GM15510 (cell line): ENCODE data around the gene ZNF491.

Experiments
- POLR2A ChIP-seq: IDR thresholded peaks from 3 replicates; pipeline ENCODE4 v1.6.1; 2011; ENCODE audit warnings: borderline replicate concordance; ENCODE audit not compliant: insufficient read length; ENCODE audit errors: extremely low read depth

ZNF491 gene

DNA sequence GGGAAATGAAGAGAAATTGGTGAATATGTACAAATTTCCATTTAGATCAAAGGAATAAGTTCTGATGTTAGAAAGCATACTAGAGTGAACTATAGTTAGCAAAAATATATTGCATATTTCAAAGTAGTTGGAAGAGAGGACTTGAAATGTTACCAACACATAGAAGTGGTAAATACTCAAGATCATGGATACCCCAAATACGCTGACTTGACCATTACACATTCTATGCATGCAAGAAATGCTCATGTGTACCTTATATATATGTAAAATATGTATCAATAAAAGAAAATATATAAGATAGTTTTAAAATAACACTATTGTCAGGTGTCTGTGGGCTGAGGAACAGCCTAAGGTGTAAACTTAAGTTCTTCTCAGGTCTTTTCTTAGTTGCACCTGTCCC lies 14.6 kb upstream of the ZNF491 start:
- no peak for TF ChIP-seq POLR2A

DNA sequence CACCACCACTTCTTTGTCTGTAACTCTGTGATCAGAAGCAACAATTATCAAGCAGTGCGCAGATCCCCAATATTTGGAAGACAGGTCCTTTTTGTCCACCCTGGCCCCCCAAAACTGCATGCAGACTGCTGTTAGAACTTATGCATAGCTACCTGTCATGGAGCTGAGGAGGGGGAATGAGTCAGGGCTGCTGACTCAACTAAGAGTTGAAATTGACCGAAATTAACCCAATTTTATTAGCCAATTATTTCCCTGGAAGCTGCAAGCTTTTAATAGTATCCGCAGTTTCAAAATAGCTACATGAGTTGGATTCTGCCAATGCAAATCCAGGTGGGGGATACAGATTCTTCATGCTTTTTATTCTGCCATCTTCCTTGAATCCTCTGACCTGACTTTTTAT lies 14.0 kb upstream of the ZNF491 start:
- TF ChIP-seq POLR2A, result no peak

- TF ChIP-seq POLR2A, result no peak
Observed at GRCh38 chr19:11787536-11787935, 10.8 kb upstream of the ZNF491 start.

DNA sequence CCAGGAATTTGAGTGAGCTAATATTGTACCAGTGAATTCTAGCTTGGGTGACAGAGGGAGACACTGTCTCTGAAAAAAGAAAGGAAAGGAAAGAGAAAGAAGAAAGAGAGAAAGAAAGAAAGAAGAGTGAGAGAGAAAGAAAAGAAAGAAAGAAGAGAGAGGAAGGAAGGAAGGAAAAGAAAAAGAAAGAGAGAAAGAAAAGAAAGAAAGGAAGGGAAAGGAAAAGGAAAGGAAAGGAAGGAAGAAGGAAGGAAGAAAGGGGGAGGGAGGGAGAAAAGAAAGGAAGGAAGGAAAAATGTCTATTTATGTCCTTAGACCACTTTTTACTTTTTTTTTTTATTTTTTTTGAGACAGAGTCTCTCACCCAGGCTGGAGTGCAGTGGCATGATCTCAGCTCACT lies 5.4 kb upstream of the ZNF491 start:
- no peak for TF ChIP-seq POLR2A

- TF ChIP-seq POLR2A, result no peak
Observed at GRCh38 chr19:11797491-11797890, 832 bp upstream of the ZNF491 start.

DNA sequence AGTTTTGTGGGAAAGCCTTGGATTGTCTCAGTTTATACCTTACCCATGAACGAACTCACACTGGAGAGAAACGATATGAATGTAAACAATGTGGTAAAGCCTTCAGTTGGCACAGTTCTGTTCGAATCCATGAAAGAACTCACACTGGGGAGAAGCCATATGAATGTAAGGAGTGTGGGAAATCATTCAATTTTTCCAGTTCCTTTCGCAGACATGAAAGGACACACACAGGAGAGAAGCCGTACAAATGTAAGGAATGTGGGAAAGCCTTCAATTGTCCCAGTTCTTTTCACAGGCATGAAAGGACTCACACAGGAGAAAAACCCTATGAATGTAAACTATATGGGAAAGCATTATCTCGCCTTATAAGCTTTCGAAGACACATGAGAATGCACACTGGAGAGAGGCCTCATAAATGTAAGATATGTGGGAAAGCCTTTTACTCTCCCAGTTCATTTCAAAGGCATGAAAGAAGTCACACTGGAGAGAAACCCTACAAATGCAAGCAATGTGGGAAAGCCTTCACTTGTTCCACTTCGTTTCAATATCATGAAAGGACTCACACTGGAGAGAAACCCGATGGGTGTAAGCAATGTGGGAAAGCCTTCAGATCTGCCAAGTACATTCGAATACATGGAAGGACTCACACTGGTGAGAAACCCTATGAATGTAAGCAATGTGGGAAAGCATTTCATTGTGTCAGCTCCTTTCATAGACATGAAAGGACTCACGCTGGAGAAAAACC lies 8.2 kb downstream of the ZNF491 start:
- no peak for TF ChIP-seq POLR2A

- TF ChIP-seq POLR2A, result no peak
Observed at GRCh38 chr19:11807099-11807380, 8.7 kb downstream of the ZNF491 start.

DNA sequence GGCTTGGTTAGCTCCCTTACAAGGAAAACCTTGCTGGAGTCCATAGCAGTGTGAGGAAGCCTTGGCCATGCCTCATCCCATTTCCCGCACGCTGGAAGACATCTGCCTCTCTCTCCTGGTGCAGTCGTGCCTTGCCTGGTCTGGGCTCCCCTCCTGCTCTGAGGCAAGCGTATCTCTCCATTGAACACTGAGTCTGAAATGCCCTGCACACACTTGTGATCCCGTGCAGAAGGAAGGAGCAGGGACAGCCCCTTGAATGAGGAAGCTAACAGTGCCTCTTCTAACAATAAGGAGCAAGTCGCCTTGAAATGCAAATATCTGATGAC lies 15.3 kb downstream of the ZNF491 start:
- no peak for TF ChIP-seq POLR2A

- TF ChIP-seq POLR2A, result peak; percentile 81
Observed at GRCh38 chr19:11814029-11814699, 15.8 kb downstream of the ZNF491 start, which contains the start of gene ZNF440. TSS of gene ZNF440 (plus strand) at chr19:11814273. CDS start at chr19:11814448, 175 bp downstream.

DNA sequence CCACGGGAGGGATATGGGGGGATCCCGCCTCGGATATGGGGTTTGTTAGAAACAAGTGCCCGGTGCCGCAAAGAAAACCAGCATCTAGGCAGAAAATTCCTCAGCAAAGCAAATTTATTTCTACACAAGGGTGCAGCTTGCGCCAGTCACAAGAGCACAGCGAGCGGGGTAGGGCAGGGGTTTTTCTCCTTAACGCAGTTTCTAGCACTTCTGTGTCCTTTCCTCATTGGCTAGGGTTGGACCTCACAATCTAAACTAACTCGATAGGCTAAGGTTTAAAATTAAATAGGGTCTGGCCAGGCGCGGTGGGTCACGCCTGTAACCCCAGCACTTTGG lies 16.3 kb downstream of the ZNF491 start:
- TF ChIP-seq POLR2A, result no peak

DNA sequence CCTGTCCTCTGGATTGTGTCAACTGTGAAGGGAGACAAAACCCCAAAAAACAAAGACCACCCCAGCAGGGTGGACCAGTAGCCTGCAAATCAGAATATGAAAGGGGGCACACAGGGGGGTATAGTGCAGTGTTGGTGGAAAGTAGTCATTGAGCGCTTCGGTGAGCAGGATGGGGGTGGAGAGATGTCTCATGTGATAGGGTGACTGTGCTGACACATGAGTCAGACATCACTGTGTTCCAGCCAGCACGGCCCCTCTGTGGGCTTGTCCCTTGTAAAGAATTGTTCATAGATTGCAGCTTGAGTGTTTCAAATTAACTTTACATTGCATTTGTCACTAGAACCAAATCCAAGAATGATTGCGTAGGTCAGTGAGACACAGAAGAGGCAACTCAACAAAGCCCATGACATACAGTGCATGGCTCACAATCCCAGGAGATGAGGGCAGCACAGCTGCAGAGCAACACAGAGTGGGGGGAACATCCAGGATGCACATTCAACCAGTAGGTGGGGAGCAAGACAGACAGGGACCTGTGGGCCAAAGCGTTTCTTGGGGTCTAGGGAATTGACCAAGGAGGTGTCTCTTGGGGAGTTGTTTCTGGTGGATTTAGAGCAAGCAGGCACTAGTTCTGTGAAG lies 23.3 kb downstream of the ZNF491 start:
- TF ChIP-seq POLR2A, result no peak

DNA sequence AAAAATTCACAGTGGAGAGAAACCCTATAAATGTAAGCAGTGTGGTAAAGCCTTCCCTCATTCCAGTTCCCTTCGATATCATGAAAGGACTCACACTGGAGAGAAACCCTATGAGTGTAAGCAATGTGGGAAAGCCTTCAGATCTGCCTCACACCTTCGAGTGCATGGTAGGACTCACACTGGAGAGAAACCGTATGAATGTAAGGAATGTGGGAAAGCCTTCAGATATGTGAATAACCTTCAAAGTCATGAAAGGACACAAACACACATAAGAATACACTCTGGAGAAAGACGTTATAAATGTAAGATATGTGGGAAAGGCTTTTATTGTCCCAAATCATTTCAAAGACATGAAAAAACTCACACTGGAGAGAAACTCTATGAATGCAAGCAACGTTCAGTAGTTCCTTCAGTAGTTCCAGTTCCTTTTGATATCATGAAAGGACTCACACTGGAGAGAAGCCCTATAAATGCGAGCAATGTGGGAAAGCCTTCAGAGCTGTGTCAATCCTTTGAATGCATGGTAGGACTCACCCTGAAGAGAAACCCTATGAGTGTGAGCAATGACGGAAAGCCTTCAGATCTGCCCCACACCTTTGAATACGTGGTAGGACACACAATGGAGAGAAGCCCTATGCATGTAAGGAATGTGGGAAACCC lies 34.1 kb downstream of the ZNF491 start:
- TF ChIP-seq POLR2A, result no peak

DNA sequence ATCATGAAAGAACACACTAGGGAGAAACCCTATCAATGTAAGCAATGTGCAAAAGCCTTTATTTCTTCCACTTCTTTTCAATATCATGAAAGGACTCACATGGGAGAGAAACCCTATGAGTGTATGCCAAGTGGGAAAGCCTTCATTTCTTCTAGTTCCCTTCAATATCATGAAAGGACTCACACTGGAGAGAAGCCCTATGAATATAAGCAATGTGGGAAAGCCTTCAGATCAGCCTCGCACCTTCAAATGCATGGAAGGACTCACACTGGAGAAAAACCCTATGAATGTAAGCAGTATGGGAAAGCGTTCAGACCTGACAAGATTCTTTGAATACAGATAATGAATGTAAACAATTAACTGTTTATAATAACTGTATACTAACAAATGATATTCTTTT lies 35.2 kb downstream of the ZNF491 start:
- no peak for TF ChIP-seq POLR2A

- TF ChIP-seq POLR2A, result no peak
Observed at GRCh38 chr19:11843722-11844121, 45.4 kb downstream of the ZNF491 start.

DNA sequence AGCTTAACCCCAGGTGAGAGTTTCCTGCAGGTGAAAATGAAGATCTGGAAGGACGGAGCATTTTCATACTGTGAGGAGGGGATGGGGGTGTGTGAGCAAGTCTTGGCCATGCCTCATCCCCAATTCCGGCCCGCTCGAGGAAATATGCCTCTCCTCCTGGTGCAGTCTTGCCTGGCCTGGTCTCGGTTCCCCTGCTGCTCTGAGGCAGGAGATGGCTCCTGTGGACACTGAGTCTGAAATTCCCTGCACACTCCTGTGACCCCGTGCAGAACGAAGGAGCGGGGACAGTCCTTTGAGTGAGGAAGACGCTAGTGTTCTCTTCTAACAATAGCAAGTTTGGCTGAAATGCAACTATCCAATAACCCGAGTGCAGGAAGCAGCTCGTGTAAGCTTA lies 49.9 kb downstream of the ZNF491 start:
- no peak for TF ChIP-seq POLR2A

- TF ChIP-seq POLR2A, result peak; percentile 47
Observed at GRCh38 chr19:11848594-11849469, 50.5 kb downstream of the ZNF491 start, which contains the start of gene ZNF439. TSS of gene ZNF439 (plus strand) at chr19:11848726. CDS start at chr19:11848868, 142 bp downstream.

DNA sequence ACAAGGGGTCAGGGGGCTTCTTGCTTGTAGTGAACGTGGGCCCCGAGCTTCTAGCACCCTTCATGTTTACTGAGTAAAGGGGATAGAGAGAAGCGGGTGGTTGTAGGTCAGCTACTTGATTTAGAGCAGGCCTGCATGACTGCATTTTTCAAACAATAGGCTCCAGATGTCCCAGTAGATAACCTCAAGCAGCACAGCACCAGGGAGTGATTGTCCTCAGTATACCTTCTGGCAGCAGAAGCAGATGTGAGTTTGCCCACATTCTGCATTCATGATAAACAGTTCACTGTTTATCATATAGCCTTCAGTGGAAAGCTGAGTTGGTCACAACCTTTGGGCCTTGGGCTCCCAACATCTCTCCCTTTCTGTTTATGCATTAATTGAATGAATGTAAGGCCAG lies 55.0 kb downstream of the ZNF491 start:
- no peak for TF ChIP-seq POLR2A
